ENCODE data around the gene VPREB3. TPM values are rescaled to one million over a fixed set of nuclear protein-coding genes. Genes with fewer than 3 reads are reported as not detected.

Gene VPREB3
- total RNA-seq, 1 experiment from 2014 or later = not detected

- no peak for DNase-seq
- H3K4me3 ChIP-seq (ENCODE audit: low read depth, low read length) = no peak overlapping the region
- ChIA-PET POLR2A (no interaction called here), CTCF (no interaction called here)
- no TSS peak for BruUV-seq (replicated peaks)
- intact Hi-C loops (cut with micrococcal nuclease; ENCODE audit: unreplicated experiment) = no loop called here
- peaks cover 5% of the 10 kb centered on the region for H3K36me3 Mint-ChIP-seq (ENCODE audit: insufficient read depth, unreplicated experiment)
- H3K27me3 Mint-ChIP-seq (ENCODE audit: insufficient read depth, unreplicated experiment) = no peaks in the 10 kb centered on the region
- no peak for TF ChIP-seq CTCF (IDR thresholded peaks at IDR 0.05; ENCODE audit: insufficient read depth in 1 of 2, low read depth in 1 of 2, low read length in 1 of 2, severe bottlenecking in 1 of 2, unreplicated experiment in 1 of 2)
- H3K9me3 ChIP-seq = no peaks in the 10 kb centered on the region
- no peak overlapping the region for H3K27ac Mint-ChIP-seq (ENCODE audit: unreplicated experiment)
- H3K4me3 Mint-ChIP-seq (ENCODE audit: unreplicated experiment) = no peak overlapping the region
- H3K36me3 ChIP-seq (ENCODE audit: control insufficient read depth, insufficient read depth, low read length) = no peaks in the 10 kb centered on the region
- peaks cover 23% of the 10 kb centered on the region for H3K4me1 ChIP-seq
- no peaks in the 10 kb centered on the region for H3K27me3 ChIP-seq (replicated peaks; ENCODE audit: control insufficient read depth, insufficient read depth, low read length)
- H3K9me3 Mint-ChIP-seq (ENCODE audit: unreplicated experiment) = no peaks in the 10 kb centered on the region
- peaks cover 8% of the 10 kb centered on the region for H3K4me1 Mint-ChIP-seq (ENCODE audit: low read depth, unreplicated experiment)
Measured at GRCh38 chr22:23784215-23784732, 30.0 kb upstream of the VPREB3 start.

- no peaks in the 10 kb centered on the region for H3K9me3 ChIP-seq
- BruUV-seq (replicated peaks) = no TSS peak
- Mint-ChIP-seq H3K9me3 (ENCODE audit: unreplicated experiment) (no peaks in the 10 kb centered on the region), H3K4me3 (ENCODE audit: unreplicated experiment) (no peak overlapping the region), H3K4me1 (ENCODE audit: low read depth, unreplicated experiment) (peaks cover 8% of the 10 kb centered on the region), H3K27ac (ENCODE audit: unreplicated experiment) (no peak overlapping the region), H3K27me3 (ENCODE audit: insufficient read depth, unreplicated experiment) (no peaks in the 10 kb centered on the region), H3K36me3 (ENCODE audit: insufficient read depth, unreplicated experiment) (peaks cover 5% of the 10 kb centered on the region)
- TF ChIP-seq CTCF (IDR thresholded peaks at IDR 0.05; ENCODE audit: insufficient read depth in 1 of 2, low read depth in 1 of 2, low read length in 1 of 2, severe bottlenecking in 1 of 2, unreplicated experiment in 1 of 2) = no peak
- ChIA-PET CTCF (no interaction called here), POLR2A (no interaction called here)
- peaks cover 23% of the 10 kb centered on the region for H3K4me1 ChIP-seq
- DNase-seq = no peak
- no peaks in the 10 kb centered on the region for H3K27me3 ChIP-seq (replicated peaks; ENCODE audit: control insufficient read depth, insufficient read depth, low read length)
- H3K4me3 ChIP-seq (ENCODE audit: low read depth, low read length) = no peak overlapping the region
- H3K36me3 ChIP-seq (ENCODE audit: control insufficient read depth, insufficient read depth, low read length) = no peaks in the 10 kb centered on the region
- intact Hi-C loops (cut with micrococcal nuclease; ENCODE audit: unreplicated experiment) = no loop called here
Measured at GRCh38 chr22:23783265-23784150, 29.3 kb upstream of the VPREB3 start.

DNA sequence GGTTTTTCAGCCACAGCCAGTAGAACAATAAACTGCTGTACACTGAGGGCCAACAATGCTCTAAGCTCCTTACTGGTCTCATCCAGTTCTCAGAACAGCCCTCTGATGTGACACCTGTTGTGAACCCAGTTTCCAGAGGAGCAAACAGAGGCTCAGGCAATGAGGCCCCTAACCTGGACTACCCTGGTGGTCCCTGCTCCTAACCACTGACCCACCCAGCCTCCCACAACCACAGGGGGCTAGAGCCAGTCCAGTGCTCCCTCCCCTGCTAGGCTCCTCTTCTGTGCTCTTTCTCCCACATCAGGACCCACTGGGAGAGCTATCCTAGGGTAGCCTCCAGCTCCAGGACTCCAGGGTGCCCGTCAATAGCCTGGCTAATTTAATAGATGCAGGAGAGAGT lies 28.5 kb upstream of the VPREB3 start:
- H3K4me3 ChIP-seq (ENCODE audit: low read depth, low read length) = no peak overlapping the region
- Mint-ChIP-seq H3K36me3 (ENCODE audit: insufficient read depth, unreplicated experiment) (peaks cover 5% of the 10 kb centered on the region), H3K4me1 (ENCODE audit: low read depth, unreplicated experiment) (peaks cover 8% of the 10 kb centered on the region), H3K27me3 (ENCODE audit: insufficient read depth, unreplicated experiment) (no peaks in the 10 kb centered on the region), H3K9me3 (ENCODE audit: unreplicated experiment) (no peaks in the 10 kb centered on the region), H3K4me3 (ENCODE audit: unreplicated experiment) (no peak overlapping the region), H3K27ac (ENCODE audit: unreplicated experiment) (no peak overlapping the region)
- H3K4me1 ChIP-seq = peaks cover 23% of the 10 kb centered on the region
- intact Hi-C loops (cut with micrococcal nuclease; ENCODE audit: unreplicated experiment) = no loop called here
- BruUV-seq (replicated peaks) = no TSS peak
- ChIA-PET CTCF (no interaction called here), POLR2A (no interaction called here)
- H3K9me3 ChIP-seq = no peaks in the 10 kb centered on the region
- no peaks in the 10 kb centered on the region for H3K27me3 ChIP-seq (replicated peaks; ENCODE audit: control insufficient read depth, insufficient read depth, low read length)
- no peak for DNase-seq
- TF ChIP-seq CTCF (IDR thresholded peaks at IDR 0.05; ENCODE audit: insufficient read depth in 1 of 2, low read depth in 1 of 2, low read length in 1 of 2, severe bottlenecking in 1 of 2, unreplicated experiment in 1 of 2) = no peak
- no peaks in the 10 kb centered on the region for H3K36me3 ChIP-seq (ENCODE audit: control insufficient read depth, insufficient read depth, low read length)
